ENCODE results near the gene ARHGAP15.
"Not testable (repeated sequence)": the region's sequence is repeated elsewhere in the genome, so short reads cannot be mapped to it uniquely, and the experiment has no call there.

Gene ARHGAP15

DNA sequence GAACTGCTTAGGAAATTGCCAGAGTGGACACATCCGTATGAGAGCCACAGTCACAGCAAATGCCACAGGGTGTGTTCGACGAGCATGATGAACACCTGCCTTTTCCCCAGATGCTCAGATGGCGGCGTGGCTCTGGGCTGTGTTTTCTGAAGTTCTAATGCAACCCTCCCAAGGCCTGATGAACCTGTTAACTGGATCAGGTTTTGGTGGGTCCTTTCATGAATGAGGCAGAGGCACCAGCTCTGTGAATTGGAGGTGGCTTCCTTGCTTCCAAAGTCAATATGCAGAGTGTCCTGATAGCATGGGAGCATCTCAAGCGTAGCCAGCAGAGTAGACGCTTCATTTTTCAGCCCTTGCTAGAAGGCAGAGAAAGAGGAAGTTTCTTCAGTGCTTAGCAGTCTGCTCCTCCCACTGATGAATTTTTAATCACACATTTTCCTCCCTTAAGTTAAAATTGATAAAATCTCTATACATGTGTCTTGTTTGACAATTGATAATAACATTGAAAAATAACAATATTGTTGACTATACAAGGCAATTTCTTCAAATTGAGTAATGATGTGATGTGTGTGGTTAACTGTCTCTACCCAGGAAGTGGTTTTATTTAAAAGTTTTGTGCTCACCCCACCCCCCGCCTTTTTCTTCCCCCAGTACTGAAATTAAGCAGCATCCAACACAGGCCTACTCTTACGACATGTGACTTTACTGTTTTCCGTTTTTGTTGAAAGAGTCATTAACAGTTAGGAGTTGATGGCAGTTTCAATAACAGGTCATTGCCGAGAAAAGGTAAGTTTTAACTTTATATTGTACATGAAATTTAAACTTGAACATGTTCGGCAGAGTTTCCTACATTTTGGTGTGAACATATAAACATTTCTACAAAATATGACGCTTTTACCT is at the start of gene ARHGAP15:
Gene ARHGAP15 (plus strand): TSS at position 739 of the 900 bp plus-strand sequence.
- DNase-seq: peak; percentile 81 to 88

DNA sequence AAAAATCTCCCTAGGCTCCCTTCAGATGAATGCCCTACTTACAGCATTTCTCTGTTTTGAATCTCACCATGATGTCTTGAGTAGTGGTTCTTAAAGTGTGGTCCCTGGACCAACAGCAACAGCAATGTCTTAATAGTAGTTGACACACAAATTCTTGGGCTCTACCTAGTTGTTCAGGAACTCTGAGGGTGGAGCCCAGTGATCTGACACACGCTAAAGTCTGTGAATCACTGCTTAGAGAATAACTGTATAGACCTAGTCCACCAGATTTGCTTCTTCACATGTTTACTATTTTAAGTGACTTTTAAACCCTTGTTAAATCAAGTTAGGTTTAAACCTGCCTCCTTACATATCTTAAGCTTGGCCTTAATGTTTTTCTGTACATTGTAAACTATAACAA is 47.6 kb upstream of the ARHGAP15 start:
- DNase-seq: no peak

DNA sequence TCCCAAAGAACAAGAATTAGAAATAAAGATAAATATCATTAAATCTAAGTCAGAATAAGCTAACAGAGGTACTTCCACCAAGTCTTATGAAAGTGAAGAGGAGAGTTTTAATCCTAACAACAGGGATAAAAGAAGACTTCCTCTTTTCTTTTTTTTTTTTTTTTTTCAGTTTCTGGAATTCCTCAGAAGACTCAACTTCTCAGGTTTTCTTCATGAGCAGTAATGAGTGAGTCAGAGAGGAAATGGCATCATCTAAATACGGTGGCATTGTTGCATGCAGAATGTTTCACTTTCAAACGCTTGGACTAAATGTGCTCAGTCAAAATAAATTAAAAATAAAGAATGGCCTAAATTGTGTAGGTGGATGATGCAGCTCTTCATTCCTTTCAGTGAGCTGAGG is 45.6 kb upstream of the ARHGAP15 start:
- peak; percentile 13 to 21 for DNase-seq

DNA sequence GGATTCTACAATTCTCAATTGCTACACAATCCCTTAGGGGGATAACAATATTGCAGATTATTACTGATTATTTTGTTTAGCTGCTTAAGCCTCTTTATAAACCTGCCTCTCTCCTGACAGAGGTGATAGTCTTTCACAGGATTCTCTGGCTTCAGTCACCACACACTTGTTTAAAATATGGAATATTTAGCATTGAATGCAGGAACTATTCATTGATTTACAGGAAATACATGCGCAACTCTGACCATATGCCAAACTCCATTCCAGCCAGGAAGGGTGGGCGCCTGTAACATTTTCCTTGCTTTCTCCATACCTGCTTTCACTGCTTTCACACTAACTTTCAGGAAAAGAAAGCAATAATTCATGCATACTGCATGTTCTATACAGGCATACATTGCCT is 44.8 kb upstream of the ARHGAP15 start:
- no peak for DNase-seq

DNA sequence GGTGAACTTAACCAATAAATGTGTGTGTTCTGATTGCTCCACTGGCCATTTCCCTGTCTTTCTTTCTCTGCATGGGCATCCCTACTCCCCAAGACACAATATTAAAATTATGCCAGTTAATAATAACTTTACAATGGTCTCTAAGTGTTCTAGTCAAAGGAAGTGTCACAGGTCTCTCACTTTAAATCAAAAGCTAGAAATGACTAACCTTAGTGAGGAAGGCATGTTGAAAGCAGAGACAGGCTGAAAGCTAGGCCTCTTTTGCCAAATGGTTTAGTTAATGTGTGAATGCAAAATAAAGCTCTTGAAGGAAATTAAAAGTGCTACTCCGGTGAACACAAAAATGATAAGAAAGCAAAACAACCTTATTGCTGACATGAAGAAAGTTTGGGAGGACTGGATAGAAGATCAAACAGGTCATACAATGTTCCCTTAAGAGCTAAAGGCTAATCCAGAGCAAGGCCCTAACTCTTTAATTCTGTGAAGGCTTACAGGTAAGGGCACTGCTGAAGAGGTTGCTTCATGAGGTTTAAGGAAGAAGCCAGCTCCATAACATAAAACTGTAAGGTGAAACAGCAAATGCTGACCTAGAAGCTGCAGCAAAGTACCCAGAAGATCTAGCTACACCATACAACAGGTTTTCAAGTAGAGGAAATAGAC is 44.0 kb upstream of the ARHGAP15 start:
- no peak for DNase-seq

DNA sequence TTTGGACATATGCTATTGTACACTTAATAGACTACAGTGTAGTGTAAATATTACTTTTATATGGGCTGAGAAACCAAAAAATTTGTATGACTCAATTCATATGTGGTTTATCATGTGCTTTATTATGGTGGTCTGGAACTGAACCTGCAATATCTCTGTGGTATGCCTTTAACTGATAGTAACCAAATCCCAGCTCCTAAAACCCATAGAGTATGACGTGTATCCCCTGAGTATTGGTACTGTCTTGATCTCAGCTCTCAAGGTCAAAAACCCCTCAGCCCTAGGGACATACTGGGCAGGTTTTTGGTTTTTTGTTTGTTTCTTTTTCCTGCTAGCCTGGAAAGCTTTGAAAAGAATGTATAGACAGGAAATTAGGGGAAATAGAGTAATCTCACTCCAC is 42.2 kb upstream of the ARHGAP15 start:
- no peak for DNase-seq

DNA sequence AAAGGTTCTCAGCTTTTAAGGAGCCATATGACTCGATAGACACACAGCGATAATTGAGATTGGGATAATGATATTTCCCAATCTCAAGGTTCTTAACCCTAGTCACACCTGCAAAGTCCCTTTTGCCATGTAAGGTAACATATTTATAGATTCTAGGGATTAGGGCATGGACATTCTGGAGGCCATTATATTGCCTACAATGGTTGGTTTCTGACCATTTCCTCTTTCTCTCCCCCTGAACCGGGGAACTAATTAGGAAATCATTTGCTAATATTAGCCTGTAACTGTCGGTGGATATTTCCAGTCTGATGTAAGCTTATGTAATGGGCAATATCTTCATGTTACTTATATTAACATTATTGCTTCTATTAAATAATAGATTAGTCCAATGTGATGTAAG is 40.8 kb upstream of the ARHGAP15 start:
- no peak for DNase-seq

DNA sequence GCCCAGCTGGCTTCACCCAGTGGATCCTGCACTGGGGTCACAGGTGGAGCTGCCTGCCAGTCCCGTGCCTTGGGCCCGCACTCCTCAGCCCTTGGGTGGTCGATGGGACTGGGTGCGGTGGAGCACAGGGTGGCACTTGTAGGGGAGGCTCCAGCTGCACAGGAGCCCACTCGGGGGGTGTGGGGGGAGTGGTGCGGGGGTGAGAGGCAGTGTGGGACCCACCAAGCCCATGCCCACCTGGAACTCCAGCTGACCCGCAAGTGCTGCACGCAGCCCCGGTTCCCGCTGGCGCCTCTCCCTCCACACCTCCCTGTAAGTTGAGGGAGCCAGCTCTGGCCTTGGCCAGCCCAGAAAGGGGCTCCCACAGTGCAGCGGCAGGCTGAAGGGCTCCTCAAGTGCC is 39.7 kb upstream of the ARHGAP15 start:
- not testable (repeated sequence) for DNase-seq

DNA sequence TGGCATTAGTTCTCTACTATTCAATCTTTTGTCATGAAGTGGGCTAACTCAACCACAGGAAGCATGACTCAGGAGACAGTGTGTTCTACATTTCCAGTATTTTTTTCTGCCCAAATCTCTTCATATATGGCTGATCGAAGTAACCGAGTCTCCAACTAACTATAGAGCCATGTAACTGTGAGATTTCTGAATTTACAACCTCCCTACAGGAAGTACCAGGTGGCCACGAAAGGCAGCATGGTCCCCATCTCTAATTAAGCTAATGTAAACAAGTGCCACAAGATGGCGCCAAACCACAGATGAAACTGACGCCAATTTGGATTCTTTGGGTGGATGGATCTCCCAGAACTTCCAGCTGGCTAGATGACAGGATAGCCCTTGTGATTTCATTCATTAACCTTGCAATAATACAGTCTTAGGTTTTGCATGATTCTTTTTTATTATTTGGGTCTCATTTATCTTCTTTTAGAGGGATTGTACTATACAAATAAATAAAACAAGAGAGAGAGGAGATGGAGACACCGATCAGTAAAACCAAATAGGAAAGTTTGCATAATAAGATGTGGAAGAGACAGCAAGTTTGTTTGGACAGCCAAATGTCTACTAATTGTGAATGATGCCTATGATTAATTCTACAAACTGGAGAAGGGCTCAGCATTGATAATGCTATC is 18.3 kb upstream of the ARHGAP15 start:
- peak; percentile 62 to 80 for DNase-seq

DNA sequence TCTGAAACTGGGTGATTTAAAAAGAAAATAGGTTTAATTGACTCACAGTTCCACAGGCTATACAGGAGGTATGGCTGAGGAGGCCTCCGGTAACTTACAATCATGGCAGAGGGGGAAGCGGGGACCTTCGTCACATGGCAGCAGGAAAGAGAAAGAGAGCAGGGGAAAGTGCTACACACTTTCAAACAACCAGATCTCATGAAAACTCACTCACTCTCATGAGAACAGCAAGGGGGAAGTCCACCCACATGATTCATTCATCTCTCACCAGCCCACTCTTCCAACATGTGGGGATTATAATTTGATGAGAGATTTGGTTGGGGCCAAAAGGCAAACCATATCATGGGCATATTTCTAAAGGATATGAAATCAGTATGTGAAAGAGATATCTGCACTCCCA is 12.0 kb upstream of the ARHGAP15 start:
- no peak for DNase-seq

DNA sequence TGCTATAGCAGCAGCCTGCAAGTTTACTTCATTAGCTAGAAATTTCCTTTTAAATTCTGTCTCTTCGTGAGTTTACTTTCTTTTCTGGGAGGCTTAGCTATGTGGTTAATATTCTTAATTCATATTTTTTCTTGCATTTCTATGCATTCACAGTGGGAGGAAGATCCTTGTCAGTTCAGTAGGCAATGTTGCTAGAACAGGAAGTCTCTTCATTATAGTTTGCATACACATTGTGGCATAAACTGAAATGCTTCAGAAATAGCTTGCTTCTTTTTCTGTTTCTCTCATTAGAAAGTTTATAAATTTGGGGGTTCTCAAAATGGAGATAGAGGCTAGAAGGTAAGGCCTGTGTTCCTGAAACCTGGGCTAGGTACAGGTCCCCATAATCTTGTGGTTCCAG is 8.1 kb upstream of the ARHGAP15 start:
- no peak for DNase-seq

DNA sequence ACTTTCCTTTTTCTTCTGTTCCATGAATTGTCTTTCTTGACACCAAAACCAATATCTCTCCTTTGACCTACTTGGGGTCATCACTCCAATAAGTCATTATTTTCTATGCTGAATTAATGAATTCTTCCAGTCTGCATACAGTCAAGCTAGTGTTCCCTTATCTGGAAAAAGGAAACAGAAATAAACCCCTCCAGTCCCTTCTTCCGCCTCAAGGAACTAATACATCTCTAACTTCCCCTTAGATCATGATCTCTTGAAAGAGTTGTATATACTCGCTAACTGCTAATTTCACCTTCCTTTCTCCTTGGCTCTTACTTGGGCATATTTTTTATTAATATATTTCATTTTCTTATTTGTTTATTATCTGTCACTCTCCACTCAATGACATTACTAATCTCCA is 7.3 kb upstream of the ARHGAP15 start:
- no peak for DNase-seq

DNA sequence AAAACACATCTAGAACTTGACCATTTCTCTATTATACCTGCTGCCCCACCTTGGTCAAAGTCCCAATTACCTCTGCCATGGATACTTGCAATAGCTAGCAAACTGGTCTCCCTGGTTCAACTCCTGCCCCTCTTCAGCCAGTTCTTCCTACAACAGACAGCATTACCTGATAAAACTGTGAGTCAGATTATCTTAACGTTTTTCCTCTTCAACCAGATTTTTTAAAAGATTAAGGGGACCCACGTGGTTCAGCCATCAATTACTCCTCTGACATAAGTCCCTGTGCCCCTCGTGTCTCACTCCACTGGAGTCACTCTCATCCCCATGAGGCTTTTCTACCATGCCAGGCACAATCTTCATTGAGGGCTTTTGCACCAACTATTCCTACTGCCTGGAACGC is 5.3 kb upstream of the ARHGAP15 start:
- DNase-seq: no peak

DNA sequence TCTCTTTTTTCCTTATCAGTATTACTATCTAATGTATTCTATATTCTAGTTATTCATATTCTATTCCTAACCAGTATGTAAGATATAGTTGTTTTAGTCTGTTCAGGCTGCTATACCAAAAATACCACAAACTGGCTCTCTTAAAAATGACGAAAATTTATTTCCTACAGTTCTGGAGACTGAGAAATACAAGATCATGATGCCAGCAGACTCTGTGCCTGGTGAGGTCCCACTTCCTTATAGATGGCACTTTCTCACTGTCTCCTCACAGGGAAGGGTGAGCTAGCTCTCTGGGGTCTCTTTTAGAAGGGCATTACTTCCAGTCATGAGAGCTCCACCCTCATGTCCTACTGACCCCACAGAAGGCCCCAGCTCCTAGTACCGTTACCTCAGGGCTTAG is 4.8 kb upstream of the ARHGAP15 start:
- DNase-seq: no peak

DNA sequence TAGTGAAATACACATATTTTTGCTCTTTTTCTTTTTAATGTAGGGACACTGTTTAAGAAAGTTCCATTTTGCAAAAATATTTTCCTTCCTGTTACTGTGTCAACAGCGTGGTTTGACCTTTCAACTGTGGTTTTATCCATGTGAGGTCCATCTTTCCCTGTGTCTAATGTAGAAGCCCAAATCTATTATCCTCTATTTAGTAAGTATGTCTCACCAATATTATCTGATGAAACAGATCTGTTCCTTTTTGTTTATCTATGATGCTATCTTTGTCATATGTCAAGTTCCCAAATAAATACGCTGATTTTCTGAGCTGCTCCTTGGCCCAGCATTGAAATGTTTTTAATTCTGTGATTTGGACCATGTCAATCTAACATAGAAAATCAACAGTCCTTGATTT is 3.5 kb upstream of the ARHGAP15 start:
- no peak for DNase-seq

DNA sequence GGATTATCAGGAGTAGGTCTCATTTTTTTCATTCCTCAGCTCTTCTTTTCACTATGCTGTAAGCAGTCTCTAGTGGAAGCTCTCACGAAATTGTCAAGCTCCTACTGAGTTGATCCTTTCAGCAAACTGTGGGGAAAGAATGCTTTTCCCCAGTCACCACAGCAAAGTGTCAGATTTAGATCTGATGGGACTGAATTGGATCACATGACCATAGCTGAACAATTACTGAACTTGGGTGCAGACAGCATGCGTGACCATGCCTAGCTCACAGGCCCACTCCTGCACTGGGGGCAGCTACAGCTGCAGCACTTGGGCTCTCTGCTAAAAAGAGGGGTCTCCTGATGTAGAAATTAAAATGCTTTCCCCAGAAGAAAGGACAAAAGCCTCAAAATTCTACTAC is 3.1 kb downstream of the ARHGAP15 start:
- DNase-seq: peak in 1 of 2 donors; percentile 35

DNA sequence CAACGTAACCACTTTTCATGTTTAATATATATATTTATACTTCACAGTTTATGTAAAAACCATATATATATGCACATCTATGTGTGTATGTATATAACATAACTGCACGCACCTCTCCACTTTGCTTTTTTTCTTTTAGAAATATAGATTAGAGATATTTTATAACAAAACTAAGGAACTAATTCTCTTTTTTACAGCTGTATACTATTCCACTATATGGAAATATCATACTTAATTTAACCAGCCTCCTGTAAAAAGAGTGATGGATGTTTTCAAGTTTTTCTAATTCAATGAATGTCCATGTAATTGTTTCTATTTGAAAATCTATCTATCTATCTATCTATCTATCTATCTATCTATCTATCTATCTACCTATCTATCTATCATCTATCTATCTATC is 4.6 kb downstream of the ARHGAP15 start:
- DNase-seq: no peak

DNA sequence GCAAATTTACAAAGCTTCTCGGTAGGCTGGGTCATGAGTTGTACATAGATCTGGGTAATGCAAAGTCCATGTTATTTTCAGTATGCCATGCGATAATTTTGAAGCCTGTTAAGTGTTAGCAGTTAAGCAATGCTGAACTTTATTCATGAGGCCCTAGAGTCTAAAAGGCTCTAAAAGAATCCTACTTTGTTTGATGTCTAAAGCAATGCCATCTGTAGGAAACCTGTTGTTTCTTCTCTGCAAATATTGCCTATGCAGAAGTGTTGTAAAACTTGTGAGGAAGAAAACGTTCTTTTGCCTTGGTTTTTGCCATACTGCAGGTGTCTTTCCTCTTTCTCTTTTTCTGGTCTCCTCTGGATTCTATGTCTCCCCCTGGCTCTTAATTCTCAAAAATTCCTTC is 9.1 kb downstream of the ARHGAP15 start:
- no peak for DNase-seq

DNA sequence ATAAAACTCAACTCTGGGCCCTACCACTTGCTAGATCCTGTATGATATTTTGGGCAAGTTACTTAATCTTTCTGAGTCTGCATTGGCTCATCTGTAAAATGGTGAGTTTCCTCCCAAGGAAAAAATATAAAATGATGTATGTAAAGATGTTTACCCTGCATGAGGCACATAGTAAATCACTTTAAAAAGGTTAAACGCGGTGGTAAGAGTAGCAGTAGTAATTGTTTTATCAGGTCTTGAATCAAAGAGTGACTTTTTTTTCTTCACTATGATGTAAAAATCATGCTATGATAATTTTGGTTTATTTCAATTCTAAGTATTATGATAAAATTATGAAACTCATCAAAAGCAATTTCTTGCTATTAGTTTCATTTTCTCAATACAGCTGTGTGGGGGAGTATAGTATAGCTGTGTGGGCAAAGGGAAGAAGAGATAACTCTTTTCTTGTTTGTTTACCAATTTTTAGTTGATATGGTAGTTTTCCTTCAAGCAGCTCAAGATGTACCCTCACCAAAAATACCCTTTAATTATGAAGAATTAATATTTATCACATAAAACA is 10.7 kb downstream of the ARHGAP15 start:
- peak in 1 of 2 donors; percentile 61 for DNase-seq

DNA sequence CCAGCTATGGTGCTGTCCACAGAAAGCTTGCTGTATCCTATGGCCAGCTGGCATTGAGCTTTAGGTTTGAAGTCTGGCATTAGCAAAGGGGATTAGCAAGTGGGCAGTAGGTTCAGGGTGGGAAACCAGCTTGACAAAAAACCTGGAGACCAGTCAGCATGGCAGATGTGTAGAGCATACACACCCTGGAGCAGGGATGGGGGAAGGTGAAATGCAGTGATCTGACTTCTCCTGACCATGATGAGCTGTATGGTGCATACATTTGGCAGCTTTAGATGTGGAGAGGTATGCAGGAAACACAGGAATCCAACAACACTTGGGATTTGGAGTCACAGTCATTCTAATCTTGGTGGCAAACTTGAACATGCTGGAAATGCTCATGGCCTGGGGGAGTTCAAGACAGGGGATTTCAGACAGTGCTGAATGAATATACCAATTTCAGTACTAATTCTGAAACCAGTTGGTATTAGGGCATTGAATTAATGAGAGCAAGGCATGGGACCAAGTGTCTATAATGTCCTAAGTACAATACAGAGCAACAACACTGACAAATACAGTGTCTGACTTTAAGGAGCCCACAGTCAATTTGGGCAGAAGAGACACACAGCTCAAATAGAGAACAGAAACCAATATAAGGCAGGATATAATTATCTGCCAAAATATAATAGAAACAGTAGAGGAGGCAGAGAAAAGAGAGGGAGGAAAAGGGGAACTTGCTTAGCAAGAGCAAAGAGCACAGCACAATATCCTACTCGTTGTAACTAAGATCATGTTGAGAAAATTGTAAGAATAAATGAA is 11.8 kb downstream of the ARHGAP15 start:
- DNase-seq: no peak

DNA sequence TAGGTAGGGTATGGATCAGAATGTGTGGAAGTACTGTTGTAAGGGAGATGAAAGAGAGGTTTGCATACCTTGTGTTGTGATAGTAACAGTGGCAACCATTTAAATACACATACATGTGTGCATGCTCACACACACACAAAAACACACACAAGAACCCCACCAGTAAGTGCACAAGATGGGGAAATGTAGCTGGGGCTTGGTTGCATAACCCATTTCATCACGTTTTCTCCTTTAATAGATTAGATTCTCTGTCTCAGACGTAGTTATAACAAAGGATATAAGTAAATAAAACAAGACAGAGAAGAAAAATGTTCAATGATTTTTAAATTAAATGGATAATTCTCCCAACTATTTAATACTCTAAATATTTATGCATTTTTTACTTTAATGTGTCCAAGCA is 13.4 kb downstream of the ARHGAP15 start:
- DNase-seq: no peak

DNA sequence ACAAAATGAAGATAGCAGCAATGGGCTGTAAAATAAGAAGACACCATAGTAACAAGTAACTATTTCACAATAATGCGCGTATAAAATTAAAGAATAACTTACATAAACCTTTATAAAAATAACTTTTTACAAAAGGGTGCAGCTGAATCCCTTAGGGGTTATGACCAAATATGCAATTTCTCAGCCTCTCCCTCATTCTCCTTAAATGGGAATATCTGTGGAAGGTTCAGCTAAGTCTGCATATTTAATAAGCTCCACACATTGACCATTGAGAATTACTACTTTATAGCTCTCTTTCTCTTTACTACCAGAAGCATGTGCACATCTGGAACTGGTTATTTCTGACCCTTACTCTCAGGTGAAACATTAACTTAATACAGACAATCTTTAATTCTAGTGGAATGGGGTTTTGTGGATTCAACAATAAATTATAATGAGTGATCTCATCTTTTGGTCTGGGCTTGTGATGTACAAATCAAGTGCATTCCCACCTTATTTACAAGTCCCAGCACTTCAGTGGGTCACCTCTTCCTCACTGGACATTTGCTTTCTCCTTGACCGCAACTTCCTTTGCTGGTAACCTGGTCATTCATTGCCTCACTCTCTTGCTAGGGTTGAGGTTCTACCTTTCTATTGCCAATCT is 15.7 kb downstream of the ARHGAP15 start:
- DNase-seq: no peak
